Erythroblast (primary cell): Measurements from ENCODE around the gene NDOR1.
A peak's percentile ranks its signal among the peaks of the same experiment; 100 is the strongest.

Source experiments
- GATA1 ChIP-seq: IDR thresholded peaks from 2 replicates; pipeline ENCODE4 v1.6.1; 2011; ENCODE audit warnings: low read depth, mild to moderate bottlenecking, control low read depth, low read length, moderate library complexity
- POLR2A ChIP-seq: IDR thresholded peaks from 2 replicates; pipeline ENCODE4 v1.6.1; 2011; ENCODE audit warnings: mild to moderate bottlenecking, low read length

DNA sequence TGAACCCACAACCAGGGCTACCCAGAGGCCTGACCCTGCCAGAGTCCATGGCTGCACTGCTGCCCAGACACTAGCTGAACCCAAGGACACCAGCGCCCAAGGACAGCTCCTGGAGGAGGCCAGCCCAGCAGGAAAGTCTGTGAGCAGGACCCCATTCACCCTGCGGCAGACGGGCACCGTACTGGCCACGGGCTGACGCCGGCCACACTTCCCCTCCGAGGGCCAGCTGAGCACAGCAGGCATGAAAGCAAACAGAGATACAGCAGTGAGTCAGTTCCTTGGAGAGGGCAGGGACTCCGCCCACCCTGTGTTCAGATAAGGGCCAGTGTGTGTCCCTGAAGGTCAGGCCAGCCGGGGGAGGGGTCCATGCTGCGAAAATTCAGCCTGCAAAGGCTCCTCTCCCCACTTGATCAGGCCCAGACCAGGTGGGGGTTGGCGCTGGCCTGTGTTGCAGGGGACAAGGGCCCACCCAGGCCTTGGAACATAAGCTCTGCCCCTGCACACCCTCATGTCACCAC, 13.3 kb downstream of the NDOR1 start:
- TF ChIP-seq POLR2A (peak; percentile 48), GATA1 (peak; percentile 32)
